GM10847 (cell line): Measurements from ENCODE around the gene TMEM259.

Experiments used
- POLR2A ChIP-seq: IDR thresholded peaks from 2 replicates; pipeline ENCODE4 v1.6.1; 2011; ENCODE audit not compliant: insufficient read length; ENCODE audit errors: extremely low read depth

TMEM259 gene

GRCh38 chr19:980133-980998 is 40.6 kb downstream of the TMEM259 start:
- no peak for TF ChIP-seq POLR2A

- TF ChIP-seq POLR2A = no peak
Observed at GRCh38 chr19:979318-979741, 41.6 kb downstream of the TMEM259 start.

GRCh38 chr19:977058-977464 is 43.9 kb downstream of the TMEM259 start:
- no peak for TF ChIP-seq POLR2A

GRCh38 chr19:976476-976875 is 44.4 kb downstream of the TMEM259 start:
- TF ChIP-seq POLR2A = no peak

- no peak for TF ChIP-seq POLR2A
Observed at GRCh38 chr19:974564-975257, 46.2 kb downstream of the TMEM259 start.

- TF ChIP-seq POLR2A = no peak
Observed at GRCh38 chr19:973726-974563, 47.0 kb downstream of the TMEM259 start.

- no peak for TF ChIP-seq POLR2A
Observed at GRCh38 chr19:972281-972680, 48.6 kb downstream of the TMEM259 start.

GRCh38 chr19:971795-972194 is 49.1 kb downstream of the TMEM259 start:
- no peak for TF ChIP-seq POLR2A

GRCh38 chr19:970695-971094 is 50.2 kb downstream of the TMEM259 start:
- no peak for TF ChIP-seq POLR2A

- no peak for TF ChIP-seq POLR2A
Observed at GRCh38 chr19:966485-967088, 54.3 kb downstream of the TMEM259 start.

- TF ChIP-seq POLR2A = no peak
Observed at GRCh38 chr19:964761-965694, 55.9 kb downstream of the TMEM259 start.

GRCh38 chr19:964116-964520 is 56.8 kb downstream of the TMEM259 start:
- no peak for TF ChIP-seq POLR2A

- TF ChIP-seq POLR2A = no peak
Observed at GRCh38 chr19:963486-963951, 57.4 kb downstream of the TMEM259 start.
